ENCODE data around the gene MYH7. TPM values are rescaled to one million over a fixed set of nuclear protein-coding genes. Genes with fewer than 3 reads are reported as not detected.

Gene MYH7
- total and polyA plus RNA-seq, 8 donors: 0.19 to 6.3 (median 0.40) TPM

GRCh38 chr14:23379366-23380196 lies 55.9 kb downstream of the MYH7 start:
- Histone ChIP-seq H3K4me3 (no peak overlapping the region), H3K36me3 (no peaks in the 10 kb centered on the region), H3K9me3 (no peaks in the 10 kb centered on the region), H3K27ac (no peak overlapping the region), H3K27me3 (no peaks in the 10 kb centered on the region), H3K4me1 (peaks cover 0 to 3% (median 0%) of the 10 kb centered on the region in 3 donors)
- FAIRE-seq (no peak), DNase-seq (peak; percentile 83 to 96 (median 92)), ATAC-seq (peak; percentile 88 to 100 (median 98))
- intact Hi-C loops (cut with DNase I): loop anchor here in 2 of 3 donors (5.0 kb wide), 2 partner anchors 52 to 112 kb away; no protein-coding TSS in a partner anchor
- WGBS, 2 donors: 19 to 21% methylated on average over 12 of the region's 12 CpGs
- TF ChIP-seq CTCF (IDR thresholded peaks at IDR 0.05): peak; percentile 86 to 94 (median 92)

GRCh38 chr14:23378612-23379220 lies 56.7 kb downstream of the MYH7 start:
- Histone ChIP-seq H3K4me3 (no peak overlapping the region), H3K36me3 (no peaks in the 10 kb centered on the region), H3K9me3 (no peaks in the 10 kb centered on the region), H3K27ac (no peak overlapping the region), H3K4me1 (peaks cover 0 to 3% (median 0%) of the 10 kb centered on the region in 3 donors), H3K27me3 (no peaks in the 10 kb centered on the region)
- no peak for TF ChIP-seq CTCF (IDR thresholded peaks at IDR 0.05)
- 73 to 82% methylated on average over 11 of the region's 11 CpGs for WGBS, 2 donors
- intact Hi-C loops (cut with DNase I): loop anchor here in 1 of 3 donors (5.0 kb wide), 1 partner anchor 51 kb away; no protein-coding TSS in a partner anchor
- DNase-seq: no peak
- ATAC-seq: no peak
- FAIRE-seq: no peak

GRCh38 chr14:23377573-23378563 lies 57.6 kb downstream of the MYH7 start:
- Histone ChIP-seq H3K4me3 (no peak overlapping the region), H3K9me3 (no peaks in the 10 kb centered on the region), H3K27me3 (no peaks in the 10 kb centered on the region), H3K27ac (no peak overlapping the region), H3K4me1 (peaks cover 0 to 3% (median 0%) of the 10 kb centered on the region in 3 donors), H3K36me3 (no peaks in the 10 kb centered on the region)
- FAIRE-seq (no peak), DNase-seq (no peak), ATAC-seq (no peak)
- WGBS, 2 donors: 81 to 82% methylated on average over 14 of the region's 14 CpGs
- TF ChIP-seq CTCF (IDR thresholded peaks at IDR 0.05): no peak
- intact Hi-C loops (cut with DNase I): loop anchor here in 1 of 3 donors (5.0 kb wide), 1 partner anchor 51 kb away; no protein-coding TSS in a partner anchor

DNA sequence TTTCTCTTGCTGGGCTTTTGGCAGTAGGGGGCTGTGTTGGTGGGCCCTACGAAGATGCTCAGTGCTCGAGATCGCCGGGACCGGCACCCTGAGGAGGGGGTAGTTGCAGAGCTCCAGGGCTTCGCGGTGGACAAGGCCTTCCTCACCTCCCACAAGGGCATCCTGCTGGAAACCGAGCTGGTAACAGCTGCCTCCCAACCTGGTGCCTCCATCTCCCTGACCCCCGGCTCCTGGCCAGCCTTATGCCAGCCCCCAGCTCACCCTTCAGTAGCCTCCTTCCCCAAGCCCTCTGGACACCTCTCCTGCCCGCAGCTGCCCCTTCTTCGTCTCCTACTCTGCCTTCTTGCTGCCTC lies 58.3 kb downstream of the MYH7 start:
- WGBS, 2 donors: 66 to 75% methylated on average over 11 of the region's 11 CpGs
- TF ChIP-seq CTCF (IDR thresholded peaks at IDR 0.05): no peak
- Histone ChIP-seq H3K4me1 (peaks cover 0 to 3% (median 0%) of the 10 kb centered on the region in 3 donors), H3K9me3 (no peaks in the 10 kb centered on the region), H3K27me3 (no peaks in the 10 kb centered on the region), H3K4me3 (no peak overlapping the region), H3K27ac (no peak overlapping the region), H3K36me3 (no peaks in the 10 kb centered on the region)
- intact Hi-C loops (cut with DNase I): loop anchor here in 1 of 3 donors (5.0 kb wide), 1 partner anchor 50 kb away; no protein-coding TSS in a partner anchor
- DNase-seq: no peak
- no peak for ATAC-seq
- no peak for FAIRE-seq
